Measurements from ENCODE around the gene PTPN20.

PTPN20 gene

GRCh38 chr10:47022311-47023131, 111.3 kb downstream of the PTPN20 start:
- no peak for DNase-seq

GRCh38 chr10:47023237-47024045, 112.2 kb downstream of the PTPN20 start:
- no peak for DNase-seq

- no peak for DNase-seq
These were observed 112.8 kb downstream of the PTPN20 start for GRCh38 chr10:47024046-47024322.

GRCh38 chr10:47024399-47025252, 113.4 kb downstream of the PTPN20 start:
- peak; percentile 58 to 62 for DNase-seq

GRCh38 chr10:47025253-47025539, 114.0 kb downstream of the PTPN20 start:
- no peak for DNase-seq

- no peak for DNase-seq
These were observed 114.5 kb downstream of the PTPN20 start for GRCh38 chr10:47025540-47026300.

- no peak for DNase-seq
These were observed 115.3 kb downstream of the PTPN20 start for GRCh38 chr10:47026301-47027107.

- DNase-seq, result no peak
These were observed 116.0 kb downstream of the PTPN20 start for GRCh38 chr10:47027108-47027783.

GRCh38 chr10:47027784-47028260, 116.6 kb downstream of the PTPN20 start:
- DNase-seq, result no peak

- no peak for DNase-seq
These were observed 117.2 kb downstream of the PTPN20 start for GRCh38 chr10:47028466-47028865.

GRCh38 chr10:47029181-47030009, 118.2 kb downstream of the PTPN20 start:
- DNase-seq, result no peak

- DNase-seq, result no peak
These were observed 119.0 kb downstream of the PTPN20 start for GRCh38 chr10:47030191-47030703.

GRCh38 chr10:47031211-47031900, 120.1 kb downstream of the PTPN20 start:
- no peak for DNase-seq

GRCh38 chr10:47031901-47032465, 120.8 kb downstream of the PTPN20 start:
- DNase-seq, result no peak

- DNase-seq, result no peak
These were observed 121.9 kb downstream of the PTPN20 start for GRCh38 chr10:47033081-47033480.

GRCh38 chr10:47033541-47034270, 122.5 kb downstream of the PTPN20 start:
- no peak for DNase-seq

GRCh38 chr10:47034441-47035051, 123.3 kb downstream of the PTPN20 start:
- DNase-seq, result no peak
